OCI-LY1 (cell line): ENCODE results near the gene CEBPG.

ENCODE experiments used
- H2AFZ ChIP-seq: fragments of 200-600 bp; sonication (generic), shearing (Covaris generic); 2 replicates; pipeline ENCODE4 v1.6.0; 2014; ENCODE audit warnings: antibody characterized with exemption, mild to moderate bottlenecking, low read length
- H3F3A ChIP-seq: fragments of 200-600 bp; sonication (generic), shearing (Covaris generic); 2 replicates; pipeline ENCODE4 v1.6.0; 2014; ENCODE audit warnings: mild to moderate bottlenecking, antibody characterized with exemption, low read length, moderate library complexity; ENCODE audit not compliant: insufficient read depth
- H3K27ac ChIP-seq: fragments of 200-600 bp; sonication (generic); 2 replicates; pipeline ENCODE4 v1.5.1; 2014; ENCODE audit warnings: low read length, mixed run types, mild to moderate bottlenecking, low read depth; ENCODE audit not compliant: poor library complexity, severe bottlenecking
- H3K27me3 ChIP-seq: fragments of 200-600 bp; sonication (generic); 2 replicates; pipeline ENCODE4 v1.6.0; 2014; ENCODE audit warnings: antibody characterized with exemption, mild to moderate bottlenecking, low read length, moderate library complexity; ENCODE audit not compliant: insufficient read depth
- H3K36me3 ChIP-seq: fragments of 200-600 bp; sonication (generic); 2 replicates; pipeline ENCODE4 v1.6.1; 2014; ENCODE audit warnings: mild to moderate bottlenecking, antibody characterized with exemption, low read length, moderate library complexity, mixed read lengths; ENCODE audit not compliant: insufficient read depth
- H3K4me1 ChIP-seq: fragments of 200-600 bp; sonication (generic); 2 replicates; pipeline ENCODE4 v1.5.1; 2014; ENCODE audit warnings: mild to moderate bottlenecking, low read length, moderate library complexity; ENCODE audit not compliant: insufficient read depth, severe bottlenecking
- H3K4me2 ChIP-seq: fragments of 200-600 bp; sonication (generic), shearing (Covaris generic); 2 replicates; pipeline ENCODE4 v1.6.1; 2014; ENCODE audit warnings: low read length
- H3K4me3 ChIP-seq: fragments of 200-600 bp; sonication (generic); 2 replicates; pipeline ENCODE4 v1.5.1; 2014; ENCODE audit warnings: low read length, low read depth, mild to moderate bottlenecking, mixed read lengths; ENCODE audit not compliant: poor library complexity, severe bottlenecking
- H3K79me2 ChIP-seq: fragments of 200-600 bp; shearing (Covaris generic); 2 replicates; pipeline ENCODE4 v1.6.1; 2016; ENCODE audit warnings: mixed run types, low read length, mixed read lengths; ENCODE audit not compliant: insufficient read depth
- H3K9ac ChIP-seq: fragments of 200-600 bp; sonication (generic), shearing (Covaris generic); 2 replicates; pipeline ENCODE4 v1.6.1; 2014; ENCODE audit warnings: mild to moderate bottlenecking, low read length, mixed read lengths
- H3K9me2 ChIP-seq: fragments of 200-600 bp; sonication (generic), shearing (Covaris generic); 2 replicates; pipeline ENCODE4 v1.6.1; 2014; ENCODE audit warnings: low read depth, mild to moderate bottlenecking, low read length, mixed read lengths
- H3K9me3 ChIP-seq: fragments of 200-600 bp; shearing (Covaris generic); 2 replicates; pipeline ENCODE4 v1.6.1; 2014; ENCODE audit warnings: low read length, mixed read lengths
- H4K20me1 ChIP-seq: fragments of 200-600 bp; sonication (generic), shearing (Covaris generic); 2 replicates; pipeline ENCODE4 v1.6.0; 2016; ENCODE audit warnings: mild to moderate bottlenecking, low read length; ENCODE audit not compliant: insufficient read depth
- EZH2 ChIP-seq: fragments of 200-600 bp; sonication (generic), shearing (Covaris generic); IDR thresholded peaks from 2 replicates; pipeline ENCODE4 v1.8.0; 2017; ENCODE audit warnings: borderline replicate concordance, mixed run types, mild to moderate bottlenecking, antibody characterized with exemption, low read length, moderate library complexity, mixed read lengths
- TF ChIP-seq, protein P1 (sequence below): fragments of 200-600 bp; sonication (generic), shearing (Covaris generic); IDR thresholded peaks from 2 replicates; pipeline ENCODE4 v1.5.1; 2017; ENCODE audit warnings: mild to moderate bottlenecking, antibody characterized with exemption, low read length, moderate library complexity, mixed read lengths

CEBPG gene

DNA sequence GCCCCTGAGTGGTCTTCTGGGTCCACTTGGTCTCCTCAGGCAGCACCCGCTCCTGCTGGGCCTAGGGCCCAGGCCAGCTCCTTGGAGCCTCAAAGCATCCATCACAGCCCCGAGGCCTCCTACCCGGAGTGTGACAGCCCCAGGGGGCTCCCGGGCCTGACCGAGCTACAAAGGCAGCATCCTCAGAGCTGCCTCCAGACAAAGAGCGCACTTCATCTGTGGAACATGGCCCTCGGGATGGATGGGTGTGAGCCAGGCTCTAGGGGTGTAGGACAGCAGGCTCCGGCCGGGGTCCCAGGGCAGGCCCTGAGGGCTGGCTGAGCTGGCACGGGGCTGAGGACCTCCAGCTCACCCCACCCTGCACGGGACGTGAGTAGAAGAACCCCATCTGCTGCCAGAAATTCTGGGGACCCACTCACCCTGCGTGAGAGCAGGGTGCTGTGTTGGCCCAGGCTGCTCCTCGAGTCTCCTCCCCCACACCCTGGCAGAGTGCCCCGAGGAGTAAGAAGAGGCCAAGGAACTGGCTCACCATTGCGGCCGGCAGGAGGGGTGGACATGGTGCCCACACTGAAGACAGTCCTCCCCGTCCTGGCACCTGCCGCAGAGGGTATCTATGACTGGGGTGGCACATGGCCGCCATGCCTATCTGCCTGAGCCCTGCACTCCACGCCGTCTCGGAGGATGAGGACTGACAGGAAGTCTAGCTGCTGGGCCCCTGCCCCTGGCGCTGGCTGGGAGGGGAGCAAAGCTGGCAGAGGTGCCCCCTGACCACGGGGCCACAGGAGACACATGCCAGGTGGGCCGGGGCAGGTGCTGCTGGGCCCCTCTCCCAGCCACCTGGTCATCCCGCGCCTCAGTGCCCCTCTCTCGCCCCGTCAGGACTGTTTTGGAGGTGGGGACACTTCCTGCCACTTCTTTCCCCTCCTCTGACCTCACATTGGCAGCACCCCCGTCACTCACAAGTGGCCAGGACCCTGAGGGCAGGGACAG lies 22.3 kb downstream of the CEBPG start:
- no peak for TF ChIP-seq EZH2
- TF ChIP-seq, protein P1, sequence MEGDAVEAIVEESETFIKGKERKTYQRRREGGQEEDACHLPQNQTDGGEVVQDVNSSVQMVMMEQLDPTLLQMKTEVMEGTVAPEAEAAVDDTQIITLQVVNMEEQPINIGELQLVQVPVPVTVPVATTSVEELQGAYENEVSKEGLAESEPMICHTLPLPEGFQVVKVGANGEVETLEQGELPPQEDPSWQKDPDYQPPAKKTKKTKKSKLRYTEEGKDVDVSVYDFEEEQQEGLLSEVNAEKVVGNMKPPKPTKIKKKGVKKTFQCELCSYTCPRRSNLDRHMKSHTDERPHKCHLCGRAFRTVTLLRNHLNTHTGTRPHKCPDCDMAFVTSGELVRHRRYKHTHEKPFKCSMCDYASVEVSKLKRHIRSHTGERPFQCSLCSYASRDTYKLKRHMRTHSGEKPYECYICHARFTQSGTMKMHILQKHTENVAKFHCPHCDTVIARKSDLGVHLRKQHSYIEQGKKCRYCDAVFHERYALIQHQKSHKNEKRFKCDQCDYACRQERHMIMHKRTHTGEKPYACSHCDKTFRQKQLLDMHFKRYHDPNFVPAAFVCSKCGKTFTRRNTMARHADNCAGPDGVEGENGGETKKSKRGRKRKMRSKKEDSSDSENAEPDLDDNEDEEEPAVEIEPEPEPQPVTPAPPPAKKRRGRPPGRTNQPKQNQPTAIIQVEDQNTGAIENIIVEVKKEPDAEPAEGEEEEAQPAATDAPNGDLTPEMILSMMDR = no peak
- Histone ChIP-seq H3K79me2 (no peaks in the 10 kb centered on the region), H4K20me1 (no peaks in the 10 kb centered on the region), H3F3A (no peaks in the 10 kb centered on the region), H3K9ac (no peak overlapping the region), H2AFZ (no peak overlapping the region), H3K4me3 (no peak overlapping the region), H3K4me1 (no peaks in the 10 kb centered on the region), H3K27me3 (no peaks in the 10 kb centered on the region), H3K4me2 (no peak overlapping the region), H3K27ac (no peak overlapping the region), H3K9me2 (no peaks in the 10 kb centered on the region), H3K9me3 (no peaks in the 10 kb centered on the region), H3K36me3 (no peaks in the 10 kb centered on the region)

DNA sequence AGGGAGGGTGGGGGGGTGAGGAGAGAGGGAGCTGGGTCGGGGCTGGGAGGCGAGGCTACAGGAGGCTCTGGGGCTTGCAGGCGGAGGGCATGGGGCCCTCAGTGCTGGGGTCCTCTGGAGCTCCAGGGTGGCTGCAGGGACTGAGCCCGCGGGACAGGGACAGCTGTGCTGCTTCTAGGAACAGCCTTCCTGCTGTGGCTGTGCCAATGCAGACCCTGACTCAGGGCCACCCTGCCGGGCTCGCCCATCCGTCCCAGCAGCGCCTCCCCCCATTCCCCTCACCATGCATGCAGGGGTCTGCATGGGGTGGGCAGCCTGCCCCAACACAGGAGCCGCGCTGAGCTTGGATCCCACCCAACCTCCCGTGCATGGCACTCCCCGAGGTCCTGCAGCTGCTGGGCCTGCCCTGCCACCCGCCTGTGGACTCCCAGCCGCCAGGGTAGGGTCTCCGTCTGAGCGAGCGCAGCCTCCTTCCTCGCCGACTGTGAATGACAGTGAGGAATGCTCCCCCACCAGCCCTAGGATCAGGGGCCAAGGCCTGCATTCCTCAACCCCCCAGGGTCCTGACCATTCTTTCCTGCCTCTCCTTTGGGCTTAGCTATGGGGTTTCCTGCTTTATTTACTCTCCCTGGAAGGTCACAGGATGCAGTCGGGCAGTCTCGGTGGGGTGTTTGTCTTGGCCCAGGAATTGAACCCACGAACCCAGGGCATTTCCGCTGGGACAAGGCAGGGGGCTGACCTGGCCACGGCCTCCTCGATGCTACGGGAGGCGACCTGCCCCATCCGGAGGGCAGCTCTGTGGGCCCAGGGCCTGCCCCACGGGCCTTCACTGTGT lies 23.4 kb downstream of the CEBPG start:
- no peaks in the 10 kb centered on the region for H3K36me3 ChIP-seq
- TF ChIP-seq, protein P1 = no peak
- TF ChIP-seq EZH2 = no peak
- H3F3A ChIP-seq = no peaks in the 10 kb centered on the region
- no peaks in the 10 kb centered on the region for H3K9me3 ChIP-seq
- no peaks in the 10 kb centered on the region for H3K9me2 ChIP-seq
- no peak overlapping the region for H2AFZ ChIP-seq
- no peaks in the 10 kb centered on the region for H3K27me3 ChIP-seq
- no peaks in the 10 kb centered on the region for H3K4me1 ChIP-seq
- no peaks in the 10 kb centered on the region for H3K79me2 ChIP-seq
- no peaks in the 10 kb centered on the region for H4K20me1 ChIP-seq
- H3K4me3 ChIP-seq = no peak overlapping the region
- H3K4me2 ChIP-seq = no peak overlapping the region
- H3K9ac ChIP-seq = no peak overlapping the region
- no peak overlapping the region for H3K27ac ChIP-seq

DNA sequence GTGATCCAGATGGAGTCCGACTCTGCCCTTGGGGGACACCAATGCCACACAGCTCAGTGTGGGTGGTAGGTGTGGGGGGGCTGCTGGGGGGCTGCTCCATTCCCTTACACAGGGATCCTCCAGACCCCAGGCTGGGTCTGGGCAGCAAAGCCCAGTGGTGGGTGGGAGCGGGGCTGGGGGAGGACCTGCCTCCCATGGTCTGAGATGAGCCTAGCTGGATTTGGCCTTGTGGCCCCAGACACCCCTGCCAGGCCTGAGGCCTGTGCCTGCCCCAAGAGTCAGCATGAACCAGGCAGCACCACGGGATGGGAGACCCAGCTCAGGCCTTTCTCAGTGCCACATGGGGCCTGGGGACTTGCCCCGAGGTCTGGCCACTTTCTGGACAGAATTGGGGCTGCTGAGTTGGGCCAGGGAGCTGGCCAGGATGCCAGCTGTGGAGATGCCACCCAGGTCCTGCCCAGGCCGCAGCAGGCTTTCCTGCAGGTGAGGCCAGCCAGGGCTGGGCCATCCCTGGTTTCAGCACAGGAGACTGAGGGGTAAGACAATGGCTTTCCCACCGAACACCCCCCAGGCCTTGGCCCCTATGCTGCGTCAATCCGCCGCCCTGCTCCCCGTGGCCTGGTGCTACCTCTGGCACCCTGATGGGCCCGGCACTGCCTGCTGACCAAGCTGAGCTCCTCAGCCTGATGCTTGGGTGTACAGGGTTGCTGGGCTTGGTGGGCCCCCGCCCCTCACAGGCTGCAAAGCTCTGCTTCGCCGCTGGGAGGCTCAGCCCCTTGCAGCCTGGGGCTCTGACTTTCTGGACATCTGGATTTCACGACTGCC lies 24.2 kb downstream of the CEBPG start:
- Histone ChIP-seq H4K20me1 (no peaks in the 10 kb centered on the region), H3K36me3 (no peaks in the 10 kb centered on the region), H3K79me2 (no peaks in the 10 kb centered on the region), H3K9me3 (no peaks in the 10 kb centered on the region), H3K27me3 (no peaks in the 10 kb centered on the region), H3K27ac (no peak overlapping the region), H3K4me1 (no peaks in the 10 kb centered on the region), H3K9me2 (no peaks in the 10 kb centered on the region), H3K9ac (no peak overlapping the region), H2AFZ (no peak overlapping the region), H3K4me2 (no peak overlapping the region), H3K4me3 (no peak overlapping the region), H3F3A (no peaks in the 10 kb centered on the region)
- TF ChIP-seq EZH2 = no peak
- TF ChIP-seq, protein P1 = peak; percentile 51
